CD4-positive, alpha-beta T cell treated with Interleukin-1 beta for 1 hour (primary cell): ENCODE results near the gene SAPCD1.
A peak's percentile ranks its signal among the peaks of the same experiment; 100 is the strongest.

Experiments
- DNase-seq, 2 donors: peaks; one replicate each; pipeline ENCODE4 v3.0.0-alpha.2; 2020 to 2022

SAPCD1 gene

DNA sequence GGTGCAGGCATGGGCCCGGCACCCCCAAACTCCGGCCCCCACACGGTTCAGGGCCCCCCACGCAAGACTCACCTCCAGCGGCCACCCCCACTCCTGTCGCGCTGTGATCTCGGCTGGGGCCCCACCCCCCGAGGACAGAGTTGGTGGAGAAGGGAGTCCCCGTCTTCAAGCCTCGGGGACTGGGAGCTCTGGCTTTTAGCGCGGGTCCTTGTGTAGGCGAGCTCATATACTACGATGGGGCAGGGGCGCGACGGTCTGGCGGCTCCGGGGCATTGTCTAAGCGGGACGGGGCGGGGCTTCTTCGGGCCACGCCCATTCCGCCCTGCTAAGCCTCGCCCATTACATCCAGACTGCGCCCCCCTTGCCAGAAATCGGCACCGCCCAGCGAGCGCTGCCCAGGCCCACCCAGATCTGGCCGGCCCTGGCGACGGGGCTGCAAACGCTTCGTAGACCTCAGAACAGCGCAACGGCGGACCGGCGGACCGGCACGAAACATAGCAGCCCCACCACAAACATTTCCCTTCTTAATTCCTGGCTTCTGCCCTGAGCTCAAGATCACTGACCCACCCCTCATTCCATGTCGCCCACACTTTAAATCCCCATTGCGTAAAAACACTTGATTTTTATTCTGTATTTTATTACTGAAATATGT lies 32.4 kb upstream of the SAPCD1 start:
- DNase-seq: peak; percentile 76 to 78

DNA sequence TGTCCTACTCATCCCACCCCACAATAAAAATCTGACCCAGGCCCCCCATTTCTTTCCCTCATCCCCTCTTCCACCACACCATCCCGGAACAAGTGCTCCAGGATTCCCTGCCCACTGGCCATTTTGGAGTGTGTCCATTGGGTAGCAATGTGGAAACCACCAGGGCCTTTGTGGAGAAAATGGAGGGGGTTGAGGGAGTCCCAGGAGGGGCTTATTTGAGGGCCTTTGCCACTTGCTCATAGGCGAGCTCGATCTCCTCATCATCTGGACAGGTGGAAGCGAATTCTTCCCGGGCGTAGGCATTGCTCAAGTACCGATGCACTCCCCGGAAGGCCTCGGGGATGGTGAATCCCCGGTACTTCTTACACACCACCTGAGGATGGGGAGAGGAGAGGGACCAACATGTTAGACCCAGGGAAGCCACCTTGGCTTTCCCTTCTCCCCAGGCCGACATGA lies 31.8 kb upstream of the SAPCD1 start:
- no peak for DNase-seq

GRCh38 chr6:31732029-31732428 lies 30.4 kb upstream of the SAPCD1 start:
- no peak for DNase-seq

DNA sequence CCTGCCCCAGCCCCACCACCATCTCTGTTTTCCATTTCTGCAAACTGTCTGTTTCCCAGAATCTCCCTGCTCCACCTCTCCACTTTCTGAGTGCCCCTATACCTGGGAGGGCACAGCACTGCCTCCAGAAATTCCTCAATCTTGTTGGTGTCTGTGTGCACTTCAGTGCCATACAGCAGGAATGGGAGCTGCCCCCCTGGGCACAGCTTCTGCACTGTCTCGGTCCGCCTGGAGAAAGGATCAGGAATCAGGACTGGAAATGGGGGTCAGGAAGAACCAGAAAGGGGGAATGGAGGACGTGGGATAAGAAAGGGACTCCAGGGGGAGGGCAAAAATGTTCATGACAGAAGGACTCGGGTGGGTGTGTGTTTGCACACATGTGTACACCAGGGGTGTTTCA lies 28.7 kb upstream of the SAPCD1 start:
- no peak for DNase-seq

- DNase-seq: no peak
Measured at GRCh38 chr6:31734247-31734820, 28.1 kb upstream of the SAPCD1 start.

- peak; percentile 79 to 82 for DNase-seq
Measured at GRCh38 chr6:31734821-31735406, 27.5 kb upstream of the SAPCD1 start.

GRCh38 chr6:31736021-31736767 lies 26.3 kb upstream of the SAPCD1 start, which contains the start of gene CLIC1:
TSS of gene CLIC1 (minus strand) at chr6:31736530. CDS start at chr6:31736300, 230 bp downstream.
- peak; percentile 78 to 83 for DNase-seq

GRCh38 chr6:31736768-31737314 lies 25.6 kb upstream of the SAPCD1 start:
- DNase-seq: no peak

- peak; percentile 13 to 34 for DNase-seq
Measured at GRCh38 chr6:31737315-31737990, 25.0 kb upstream of the SAPCD1 start.

DNA sequence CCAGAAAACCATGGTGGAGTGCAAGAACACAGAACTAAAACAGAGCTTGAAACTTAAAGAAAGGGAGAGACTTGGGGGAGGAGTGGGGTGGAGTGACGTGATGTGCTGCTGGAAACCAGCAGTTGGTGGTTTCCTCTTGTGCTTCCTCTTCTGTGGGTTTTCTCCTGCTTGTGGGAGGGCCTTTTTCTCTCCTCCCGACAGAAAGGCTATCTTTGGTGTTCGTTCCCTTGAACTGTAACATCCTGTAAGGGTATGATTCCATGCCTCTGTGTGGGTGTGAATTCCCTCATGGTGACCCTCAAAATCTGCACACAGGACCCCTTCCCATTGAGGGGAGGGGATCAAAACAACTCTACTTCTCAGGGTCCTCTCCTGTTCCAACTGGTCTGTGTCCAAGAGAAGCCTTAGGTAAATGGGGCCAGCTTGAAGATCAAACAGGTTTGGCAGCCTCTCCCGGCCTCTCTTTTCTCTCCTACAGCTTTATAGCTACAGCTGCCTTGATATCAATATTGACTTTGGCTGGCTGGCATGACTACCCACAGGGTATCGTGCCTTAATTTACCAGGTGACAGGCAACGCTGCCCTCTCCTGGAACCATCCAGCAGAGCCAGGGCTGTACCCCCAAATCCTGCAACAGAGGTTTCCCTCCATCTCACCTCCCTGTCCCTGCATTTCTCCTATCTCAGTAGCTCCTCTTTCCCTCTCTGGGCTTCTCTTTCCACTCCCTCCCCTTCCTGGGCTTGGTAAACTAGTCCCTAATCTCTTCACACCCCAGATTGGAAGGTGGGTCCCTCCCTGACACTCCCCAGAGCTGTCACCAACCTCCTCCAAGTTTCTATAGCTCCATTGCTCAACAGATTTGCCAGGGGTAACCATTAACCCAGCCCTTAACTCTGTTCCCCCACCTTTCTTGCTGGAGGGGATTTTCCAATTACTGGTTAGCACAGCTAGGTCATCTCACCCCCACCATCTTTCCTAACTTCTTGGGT lies 24.2 kb upstream of the SAPCD1 start:
- DNase-seq: peak; percentile 79 to 82

GRCh38 chr6:31739639-31740396 lies 22.6 kb upstream of the SAPCD1 start, which contains the start of gene MSH5:
TSS of gene MSH5 (plus strand) at chr6:31740005. CDS start at chr6:31740467, 462 bp downstream.
- peak; percentile 97 to 98 for DNase-seq

GRCh38 chr6:31740397-31741223 lies 21.8 kb upstream of the SAPCD1 start:
- peak in 1 of 2 donors; percentile 32 for DNase-seq

- DNase-seq: no peak
Measured at GRCh38 chr6:31741815-31742214, 20.6 kb upstream of the SAPCD1 start.

DNA sequence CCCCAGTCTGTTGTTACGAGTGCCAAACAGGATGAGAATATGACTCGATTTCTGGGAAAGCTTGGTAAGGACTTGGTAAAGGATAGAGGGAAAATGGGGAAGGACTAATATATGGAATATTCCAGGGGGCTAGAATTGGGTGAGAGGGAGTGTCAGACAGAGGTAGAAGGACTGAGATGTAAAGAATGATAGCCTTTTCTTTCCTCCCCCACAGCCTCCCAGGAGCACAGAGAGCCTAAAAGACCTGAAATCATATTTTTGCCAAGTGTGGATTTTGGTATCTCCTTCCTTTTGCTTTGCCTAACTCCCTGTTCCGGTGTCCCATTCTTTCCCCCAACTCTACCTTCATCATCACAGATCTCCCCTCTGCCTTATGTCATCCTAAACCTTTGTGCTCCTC lies 19.6 kb upstream of the SAPCD1 start:
- DNase-seq: no peak

DNA sequence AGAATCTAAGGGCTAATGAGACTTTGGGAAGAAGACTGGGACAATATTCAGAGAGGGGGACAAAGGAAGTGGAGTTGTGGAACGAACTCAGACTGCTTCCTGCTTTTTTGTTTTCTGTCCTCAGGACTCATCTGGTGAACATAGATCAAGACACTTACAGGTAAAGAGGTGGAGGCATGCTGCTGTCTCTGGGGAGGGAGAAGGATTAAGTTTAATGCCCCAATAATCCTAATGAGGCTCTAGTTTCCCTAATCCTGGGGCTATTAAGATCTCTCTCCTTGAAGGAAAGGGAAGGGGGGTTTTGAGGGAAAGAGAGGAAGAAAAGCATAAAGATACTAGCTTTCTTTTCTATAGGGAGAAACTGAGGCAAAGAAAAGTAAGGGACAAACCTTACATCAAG lies 18.0 kb upstream of the SAPCD1 start:
- DNase-seq: no peak

- no peak for DNase-seq
Measured at GRCh38 chr6:31749301-31750036, 13.0 kb upstream of the SAPCD1 start.

DNA sequence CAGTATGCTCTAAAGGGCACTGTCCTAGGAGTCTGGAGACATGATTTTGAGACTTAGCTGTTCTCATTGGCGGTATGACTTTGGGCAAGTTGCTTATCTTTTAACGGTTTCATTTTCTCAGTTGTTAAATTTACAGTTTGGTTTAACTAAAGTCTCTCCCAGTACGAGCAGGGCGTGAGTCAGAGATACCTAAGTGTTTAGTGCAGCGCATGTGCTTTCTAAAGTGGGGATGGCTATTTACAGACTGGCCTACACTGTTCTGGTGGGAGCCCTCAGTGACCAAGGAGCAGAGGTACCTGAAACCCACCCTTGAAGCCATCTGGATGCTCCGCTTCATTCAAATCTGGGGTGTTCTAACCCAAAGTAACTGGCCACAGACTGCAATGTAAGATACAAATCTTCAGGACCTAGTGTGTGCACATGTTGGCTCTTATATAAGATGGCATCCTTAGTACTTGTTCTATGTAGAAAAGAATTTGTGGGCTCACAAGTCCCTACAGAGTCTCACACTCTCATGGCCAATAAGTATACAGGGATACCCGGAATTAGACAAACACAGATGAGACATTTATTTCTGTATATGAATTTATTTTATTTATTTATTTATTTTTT lies 11.9 kb upstream of the SAPCD1 start:
- no peak for DNase-seq

DNA sequence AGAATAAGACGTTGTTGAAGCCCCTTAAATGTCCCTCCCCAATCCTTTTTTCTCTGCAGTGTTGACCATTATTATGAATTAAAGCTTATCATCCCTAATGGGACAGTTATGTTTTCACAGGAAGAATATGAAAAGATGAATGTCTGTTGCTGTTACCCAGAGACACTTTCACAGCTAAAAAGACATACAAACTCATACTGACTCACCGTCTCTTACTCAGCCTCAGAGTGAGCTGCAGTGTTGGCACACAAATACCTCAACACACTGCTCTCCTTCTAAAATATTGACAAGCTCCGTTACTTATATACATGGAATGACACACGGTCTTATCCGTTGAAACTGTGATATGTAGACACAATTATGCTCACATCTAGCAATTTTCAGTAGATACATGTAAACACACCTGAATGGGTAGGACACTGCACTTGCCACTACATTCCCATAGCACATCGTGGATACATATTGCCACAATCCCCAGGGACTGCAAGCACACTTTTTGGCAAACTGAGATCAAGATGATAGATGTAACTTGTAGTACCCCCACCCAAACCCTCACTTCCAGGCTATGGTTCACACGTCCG lies 9.6 kb upstream of the SAPCD1 start:
- no peak for DNase-seq
